ENCODE data around the gene KIAA1549.

KIAA1549 gene

GRCh38 chr7:138886501-138886917, 94.7 kb downstream of the KIAA1549 start:
- in situ Hi-C loops (cut with MboI; ENCODE audit: low sequenced_read_pairs): no loop called here

- in situ Hi-C loops (cut with MboI; ENCODE audit: low sequenced_read_pairs): no loop called here
Measured at GRCh38 chr7:138885383-138886147, 95.6 kb downstream of the KIAA1549 start.

GRCh38 chr7:138882249-138882648, 98.9 kb downstream of the KIAA1549 start:
- in situ Hi-C loops (cut with MboI; ENCODE audit: low sequenced_read_pairs): no loop called here

- in situ Hi-C loops (cut with MboI; ENCODE audit: low sequenced_read_pairs): no loop called here
Measured at GRCh38 chr7:138881579-138882188, 99.5 kb downstream of the KIAA1549 start.

GRCh38 chr7:138880881-138881578, 100.2 kb downstream of the KIAA1549 start:
- in situ Hi-C loops (cut with MboI; ENCODE audit: low sequenced_read_pairs): no loop called here

GRCh38 chr7:138879356-138879755, 101.8 kb downstream of the KIAA1549 start:
- in situ Hi-C loops (cut with MboI; ENCODE audit: low sequenced_read_pairs): no loop called here

- in situ Hi-C loops (cut with MboI; ENCODE audit: low sequenced_read_pairs): no loop called here
Measured at GRCh38 chr7:138878856-138879255, 102.3 kb downstream of the KIAA1549 start.

GRCh38 chr7:138878051-138878450, 103.1 kb downstream of the KIAA1549 start:
- in situ Hi-C loops (cut with MboI; ENCODE audit: low sequenced_read_pairs): no loop called here

- in situ Hi-C loops (cut with MboI; ENCODE audit: low sequenced_read_pairs): no loop called here
Measured at GRCh38 chr7:138876326-138876725, 104.9 kb downstream of the KIAA1549 start.

- in situ Hi-C loops (cut with MboI; ENCODE audit: low sequenced_read_pairs): no loop called here
Measured at GRCh38 chr7:138875794-138876193, 105.4 kb downstream of the KIAA1549 start.

GRCh38 chr7:138873220-138873892, 107.8 kb downstream of the KIAA1549 start:
- in situ Hi-C loops (cut with MboI; ENCODE audit: low sequenced_read_pairs): loop anchor here (25.0 kb wide), 1 partner anchor 961 kb away; no protein-coding TSS in a partner anchor

- in situ Hi-C loops (cut with MboI; ENCODE audit: low sequenced_read_pairs): loop anchor here (25.0 kb wide), 1 partner anchor 960 kb away; no protein-coding TSS in a partner anchor
Measured at GRCh38 chr7:138872576-138872975, 108.6 kb downstream of the KIAA1549 start.

GRCh38 chr7:138871814-138872090, 109.4 kb downstream of the KIAA1549 start:
- in situ Hi-C loops (cut with MboI; ENCODE audit: low sequenced_read_pairs): loop anchor here (25.0 kb wide), 1 partner anchor 959 kb away; no protein-coding TSS in a partner anchor

GRCh38 chr7:138871065-138871813, 110.0 kb downstream of the KIAA1549 start:
- in situ Hi-C loops (cut with MboI; ENCODE audit: low sequenced_read_pairs): loop anchor here (25.0 kb wide), 1 partner anchor 959 kb away; no protein-coding TSS in a partner anchor

GRCh38 chr7:138869353-138869752, 111.8 kb downstream of the KIAA1549 start:
- in situ Hi-C loops (cut with MboI; ENCODE audit: low sequenced_read_pairs): loop anchor here (25.0 kb wide), 1 partner anchor 957 kb away; no protein-coding TSS in a partner anchor

- in situ Hi-C loops (cut with MboI; ENCODE audit: low sequenced_read_pairs): loop anchor here (25.0 kb wide), 1 partner anchor 956 kb away; no protein-coding TSS in a partner anchor
Measured at GRCh38 chr7:138868711-138869110, 112.5 kb downstream of the KIAA1549 start.

GRCh38 chr7:138867744-138868143, 113.4 kb downstream of the KIAA1549 start:
- in situ Hi-C loops (cut with MboI; ENCODE audit: low sequenced_read_pairs): loop anchor here (25.0 kb wide), 1 partner anchor 955 kb away; no protein-coding TSS in a partner anchor

- in situ Hi-C loops (cut with MboI; ENCODE audit: low sequenced_read_pairs): loop anchor here (25.0 kb wide), 1 partner anchor 954 kb away; no protein-coding TSS in a partner anchor
Measured at GRCh38 chr7:138866353-138866752, 114.8 kb downstream of the KIAA1549 start.

- in situ Hi-C loops (cut with MboI; ENCODE audit: low sequenced_read_pairs): loop anchor here (25.0 kb wide), 1 partner anchor 954 kb away; no protein-coding TSS in a partner anchor
Measured at GRCh38 chr7:138865843-138866242, 115.3 kb downstream of the KIAA1549 start.

GRCh38 chr7:138864667-138865066, 116.5 kb downstream of the KIAA1549 start:
- in situ Hi-C loops (cut with MboI; ENCODE audit: low sequenced_read_pairs): loop anchor here (25.0 kb wide), 1 partner anchor 952 kb away; no protein-coding TSS in a partner anchor
